GM21381 (cell line): ENCODE measurements around the gene RHBDL2.
"Not testable (repeated sequence)": the region's sequence is repeated elsewhere in the genome, so short reads cannot be mapped to it uniquely, and the experiment has no call there.

ENCODE experiments used
- ATAC-seq: cut with Tn5 transposase; IDR thresholded peaks from one replicate; pipeline ENCODE4 v1.9.1; 2021; ENCODE audit warnings: mild to moderate bottlenecking, moderate library complexity; ENCODE audit not compliant: unreplicated experiment

Gene RHBDL2

DNA sequence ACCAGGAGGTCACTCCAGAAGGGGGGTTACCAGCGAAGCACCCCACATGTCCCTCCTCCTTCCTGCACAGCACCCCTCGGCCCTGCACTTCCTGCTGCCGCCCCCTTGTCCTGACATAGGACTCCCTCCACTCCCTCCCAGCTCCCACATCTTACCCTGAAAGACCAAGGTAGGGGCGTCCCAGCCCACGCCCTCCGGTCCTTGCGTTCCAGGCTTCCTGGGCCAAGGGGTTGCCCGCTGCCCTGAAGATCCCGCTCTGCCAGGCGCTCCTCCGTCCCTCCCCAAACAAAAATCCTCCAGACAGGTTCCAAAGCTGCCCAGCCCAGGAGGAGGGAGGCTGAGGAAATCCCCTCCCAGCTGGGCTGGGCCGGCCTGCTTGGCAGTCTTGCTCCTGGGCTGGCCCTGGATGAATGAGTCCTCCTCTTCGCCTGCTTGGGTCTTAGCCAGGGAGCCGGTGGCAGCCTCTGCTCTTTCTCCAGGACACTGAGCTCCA is at the start of gene RHBDL2:
TSS of gene RHBDL2 (minus strand) at position 304 of the 493 bp plus-strand sequence. CDS start 22,618 bp downstream, outside the sequence.
- ATAC-seq: no peak

GRCh38 chr1:38990738-38991637 is 49.4 kb upstream of the RHBDL2 start, which contains the start of gene AKIRIN1:
Gene AKIRIN1 (plus strand): TSS chr1:38991276. CDS start chr1:38991381, 105 bp downstream.
- ATAC-seq: peak; percentile 93

DNA sequence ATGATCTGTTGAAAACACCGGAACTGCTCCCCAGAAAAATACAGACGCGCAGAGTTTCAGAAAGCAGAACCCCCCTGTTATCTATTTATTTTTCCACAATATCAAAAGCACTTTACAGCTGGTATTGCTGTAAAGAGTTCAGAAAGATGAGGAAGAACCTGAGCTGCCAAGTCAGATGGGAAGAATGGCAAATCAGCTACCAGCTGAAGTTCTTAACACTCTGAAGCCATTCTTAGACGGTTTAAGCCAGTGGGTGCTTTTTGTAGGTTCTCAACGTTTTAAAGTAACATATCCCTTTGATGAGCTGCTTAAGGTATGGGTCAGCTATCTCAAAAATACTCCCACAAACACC is 48.7 kb upstream of the RHBDL2 start:
- no peak for ATAC-seq

- no peak for ATAC-seq
These were observed 48.3 kb upstream of the RHBDL2 start for GRCh38 chr1:38989979-38990378.

DNA sequence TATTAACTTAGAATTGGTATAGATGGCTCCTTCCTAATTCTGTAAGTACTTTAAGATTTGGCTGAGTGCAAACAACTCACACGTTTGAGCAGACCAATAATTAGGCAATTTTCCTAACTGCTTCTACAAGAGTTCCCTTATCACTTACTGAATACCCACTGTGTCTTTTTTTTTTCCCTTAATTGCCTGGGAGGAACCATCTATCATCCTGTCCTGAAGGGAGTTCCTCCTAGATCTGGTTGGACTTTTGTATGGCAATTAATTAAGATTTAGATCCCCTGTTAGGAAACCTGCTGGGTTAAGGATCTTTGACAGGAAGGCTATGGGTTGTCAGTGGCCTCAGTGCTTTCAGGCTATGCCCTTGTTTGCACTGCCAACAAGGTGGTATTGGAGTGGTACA is 37.8 kb upstream of the RHBDL2 start:
- not testable (repeated sequence) for ATAC-seq

DNA sequence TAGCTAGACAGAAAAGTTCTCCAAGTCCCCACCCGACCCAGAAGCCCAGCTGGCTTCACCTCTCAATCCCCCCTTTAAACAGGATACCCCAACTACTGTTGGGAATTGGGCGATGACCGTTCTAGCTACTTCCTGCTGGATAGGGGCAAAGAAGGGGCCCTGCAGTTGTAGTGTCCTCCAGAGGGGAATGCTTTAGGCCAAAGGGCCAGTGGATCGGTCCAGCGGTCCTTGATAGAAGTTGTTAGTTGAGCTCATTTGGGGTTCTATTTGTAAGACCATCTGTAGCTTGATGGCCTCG is 36.6 kb upstream of the RHBDL2 start:
- not testable (repeated sequence) for ATAC-seq

DNA sequence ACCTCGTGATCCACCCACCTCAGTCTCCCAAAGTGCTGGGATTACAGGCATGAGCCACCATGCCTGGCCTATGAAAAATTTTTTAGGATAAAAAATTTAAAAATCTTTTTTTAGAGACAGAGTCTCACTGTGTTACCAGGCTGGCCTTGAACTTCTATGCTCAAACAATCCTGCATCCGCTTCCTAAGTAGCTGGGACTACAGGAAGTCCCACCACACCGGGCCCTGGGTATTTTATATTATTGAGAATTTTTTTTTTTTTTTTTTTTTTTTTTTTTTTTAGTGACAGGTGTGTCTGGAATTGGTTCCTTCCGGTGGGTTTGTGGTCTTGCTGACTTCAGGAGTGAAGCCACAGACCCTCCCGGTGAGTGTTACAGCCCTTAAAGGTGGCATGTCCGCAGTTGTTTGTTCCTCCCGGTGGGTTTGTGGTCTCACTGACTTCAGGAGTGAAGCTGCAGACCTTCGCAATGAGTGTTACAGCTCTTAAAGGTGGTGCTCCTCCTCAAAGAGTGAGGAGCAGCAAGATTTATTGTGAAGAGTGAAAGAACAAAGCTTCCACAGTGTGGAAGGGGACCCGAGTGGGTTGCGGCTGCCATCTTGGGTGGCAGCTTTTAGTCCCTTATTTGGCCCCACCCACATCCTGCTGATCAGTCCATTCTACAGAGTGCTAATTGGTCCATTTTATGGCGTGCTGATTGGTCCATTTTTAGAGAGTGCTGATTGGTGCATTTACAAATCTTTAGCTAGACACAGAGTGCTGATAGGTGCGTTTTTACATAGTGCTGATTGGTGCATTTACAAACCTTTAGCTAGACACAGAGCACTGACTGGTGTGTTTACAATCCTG is 36.0 kb upstream of the RHBDL2 start:
- ATAC-seq: not testable (repeated sequence)

DNA sequence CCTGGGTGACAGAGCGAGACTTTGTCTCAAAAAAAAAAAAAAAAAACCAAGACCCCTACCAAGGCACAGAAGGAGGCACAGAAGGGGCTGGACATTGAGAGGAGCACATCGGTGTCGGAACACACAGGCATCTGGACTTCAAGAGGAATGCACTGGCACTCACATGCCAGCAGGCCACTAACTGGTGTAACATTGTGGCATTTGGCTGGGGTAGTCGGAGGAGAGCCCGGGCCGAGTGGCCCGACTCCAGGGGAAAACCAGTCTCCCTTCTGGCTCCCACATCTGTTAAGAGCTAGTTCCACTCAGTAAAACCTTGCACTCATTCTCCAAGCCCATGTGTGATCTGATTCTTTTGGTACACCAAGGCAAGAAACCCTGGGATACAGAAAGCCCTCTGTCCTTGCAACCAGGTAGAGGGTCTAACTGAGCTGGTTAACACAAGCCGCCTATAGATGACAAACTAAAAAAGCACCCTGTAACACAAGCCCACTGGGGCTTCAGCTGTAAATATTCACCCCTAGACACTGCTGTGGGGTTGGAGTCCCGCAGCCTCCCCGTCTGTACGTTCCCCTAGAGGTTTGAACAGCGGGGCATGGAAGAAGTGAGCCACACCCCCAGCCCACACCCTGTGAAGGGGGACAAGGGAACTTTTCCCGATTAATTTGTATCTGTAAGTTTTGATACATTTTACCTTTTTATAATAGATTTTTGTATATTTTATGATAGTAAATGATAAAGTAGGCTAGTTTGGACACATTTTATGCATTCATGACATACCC is 32.2 kb upstream of the RHBDL2 start:
- ATAC-seq: no peak

DNA sequence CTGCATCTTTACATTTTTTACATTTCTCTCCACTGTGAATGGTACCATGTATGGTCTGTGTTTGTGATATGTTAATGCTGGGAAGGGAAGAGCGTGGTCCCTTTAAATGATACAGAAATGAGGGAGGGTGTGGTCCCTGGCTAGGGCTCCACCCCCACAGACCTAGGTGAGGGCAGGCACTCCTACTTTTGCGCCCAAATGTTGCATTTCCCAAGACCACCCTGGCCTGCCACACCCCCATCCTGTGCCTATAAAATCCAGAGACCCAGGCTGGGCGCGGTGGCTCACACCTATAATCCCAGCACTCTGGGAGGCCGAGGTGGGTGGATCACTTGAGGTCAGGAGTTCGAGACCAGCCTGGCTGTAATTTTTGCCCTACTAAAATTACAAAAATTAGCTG is 31.5 kb upstream of the RHBDL2 start:
- not testable (repeated sequence) for ATAC-seq

- no peak for ATAC-seq
These were observed 22.5 kb upstream of the RHBDL2 start for GRCh38 chr1:38964140-38964548.

GRCh38 chr1:38962560-38962959 is 20.9 kb upstream of the RHBDL2 start:
- no peak for ATAC-seq

DNA sequence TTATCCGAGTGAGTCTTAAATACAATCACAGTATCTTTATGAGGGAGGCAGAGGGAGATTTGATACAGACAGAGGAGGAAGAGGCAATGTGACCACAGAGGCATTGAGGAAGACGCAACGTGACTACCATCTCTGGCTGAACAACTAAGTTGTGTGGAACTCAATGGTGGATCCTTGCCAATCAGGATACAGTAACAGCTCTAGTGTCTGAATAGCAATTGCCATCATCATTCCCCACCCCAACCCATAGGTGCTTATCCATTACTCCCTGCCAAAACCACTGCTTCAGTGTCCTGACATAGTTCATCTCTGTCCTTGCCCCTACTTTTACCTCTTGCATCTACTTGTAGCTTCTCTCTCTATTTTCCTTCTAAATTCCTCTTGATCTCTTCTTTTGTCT is 20.5 kb upstream of the RHBDL2 start:
- ATAC-seq: no peak

GRCh38 chr1:38958967-38959366 is 17.3 kb upstream of the RHBDL2 start:
- ATAC-seq: no peak

DNA sequence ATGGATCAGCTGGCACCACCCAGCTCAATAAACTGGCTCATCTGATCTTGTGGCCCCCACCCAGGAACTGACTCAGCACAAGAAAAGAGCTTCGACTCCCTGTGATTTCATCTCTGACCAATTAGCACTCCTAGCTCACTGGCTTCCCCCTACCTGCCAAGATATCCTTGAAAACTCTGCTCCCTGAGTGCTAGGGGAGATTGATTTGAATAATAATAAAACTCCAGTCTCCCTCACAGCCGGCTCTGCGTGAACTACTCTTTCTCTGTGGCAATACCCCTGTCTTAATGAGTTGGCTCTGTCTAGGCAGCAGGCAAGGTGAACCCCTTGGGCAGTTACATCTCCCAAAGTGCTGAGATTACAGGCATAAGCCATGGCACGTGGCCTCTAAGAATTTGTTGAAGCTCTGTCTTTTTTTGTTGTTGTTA is 11.8 kb upstream of the RHBDL2 start:
- no peak for ATAC-seq

DNA sequence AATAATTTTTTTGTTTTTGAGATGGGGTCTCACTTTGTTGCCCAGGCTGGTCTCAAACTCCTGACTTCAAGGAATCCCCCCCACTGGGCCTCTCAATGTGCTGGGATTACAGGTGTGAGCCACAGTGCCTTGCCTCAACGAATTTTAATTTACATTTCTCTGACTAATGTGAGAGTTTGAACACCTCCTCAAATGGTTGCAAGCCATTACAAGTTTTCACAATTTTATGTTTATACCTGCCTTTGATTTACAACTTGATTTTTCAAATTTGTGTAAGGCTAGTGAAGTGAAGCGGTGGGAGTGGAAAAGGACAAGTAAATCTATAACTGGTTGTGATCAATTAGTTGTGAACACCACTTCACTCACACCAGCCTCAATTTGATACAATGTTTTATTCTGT is 8.9 kb upstream of the RHBDL2 start:
- ATAC-seq: no peak

- ATAC-seq: no peak
These were observed 2.9 kb upstream of the RHBDL2 start for GRCh38 chr1:38944547-38944946.

DNA sequence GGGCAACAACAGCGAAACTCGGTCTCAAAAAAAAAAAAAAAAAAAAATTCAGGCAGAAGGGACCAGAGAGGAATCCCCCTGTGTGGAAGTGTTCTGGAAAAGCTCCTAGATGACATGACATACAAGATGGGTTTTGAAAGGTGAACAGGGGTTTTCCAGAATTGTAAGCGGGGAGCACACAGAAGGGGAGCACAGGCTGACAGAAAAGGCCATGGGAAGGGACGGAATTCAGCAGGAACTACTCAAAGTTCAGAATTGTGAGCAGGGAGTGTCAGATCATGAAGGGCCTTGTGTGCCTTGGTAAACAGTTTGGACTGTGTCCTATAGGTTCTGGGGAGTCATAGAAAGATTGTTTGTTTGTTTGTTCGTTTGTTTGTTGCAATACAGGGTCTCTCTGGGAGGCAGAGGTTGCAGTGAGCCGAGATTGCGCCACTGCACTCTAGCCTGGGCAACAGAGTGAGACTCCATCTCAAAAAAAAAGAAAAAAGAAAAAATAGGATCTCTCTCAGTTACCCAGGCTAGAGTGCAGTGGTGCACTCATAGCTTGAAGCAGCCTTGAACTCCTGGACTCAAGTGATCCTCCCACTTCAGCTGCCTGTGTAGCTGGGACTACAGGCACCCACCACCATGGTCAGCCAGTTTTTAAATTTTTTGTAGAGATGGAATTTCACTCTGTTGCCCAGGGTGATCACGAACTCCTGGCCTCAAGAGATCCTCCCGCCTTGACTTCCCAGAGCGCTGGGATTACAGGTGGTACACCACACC is 1.2 kb upstream of the RHBDL2 start:
- ATAC-seq: no peak

DNA sequence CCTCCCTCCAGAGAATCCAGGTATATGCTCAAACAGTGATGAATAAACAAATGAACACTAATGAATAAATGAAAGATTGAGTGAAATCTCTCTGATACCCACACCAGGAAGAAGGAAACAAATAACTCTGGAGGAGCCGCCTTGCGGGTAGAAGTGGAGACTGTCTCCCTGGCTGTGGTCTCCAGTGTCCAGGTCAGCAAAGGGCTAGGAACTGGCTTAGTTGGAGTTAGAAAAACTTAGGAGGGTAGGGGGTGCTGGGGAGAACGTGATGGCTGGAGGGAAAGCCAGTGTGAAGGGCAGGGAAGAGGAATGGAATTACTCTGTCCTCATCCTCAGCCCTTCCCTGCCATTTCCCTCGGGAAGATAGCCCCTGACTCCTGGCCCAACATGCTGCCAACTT is 537 bp downstream of the RHBDL2 start:
- ATAC-seq: no peak

GRCh38 chr1:38940339-38941047 is 1.1 kb downstream of the RHBDL2 start:
- ATAC-seq: no peak
